ENCODE data around the gene ELP6.

DNA sequence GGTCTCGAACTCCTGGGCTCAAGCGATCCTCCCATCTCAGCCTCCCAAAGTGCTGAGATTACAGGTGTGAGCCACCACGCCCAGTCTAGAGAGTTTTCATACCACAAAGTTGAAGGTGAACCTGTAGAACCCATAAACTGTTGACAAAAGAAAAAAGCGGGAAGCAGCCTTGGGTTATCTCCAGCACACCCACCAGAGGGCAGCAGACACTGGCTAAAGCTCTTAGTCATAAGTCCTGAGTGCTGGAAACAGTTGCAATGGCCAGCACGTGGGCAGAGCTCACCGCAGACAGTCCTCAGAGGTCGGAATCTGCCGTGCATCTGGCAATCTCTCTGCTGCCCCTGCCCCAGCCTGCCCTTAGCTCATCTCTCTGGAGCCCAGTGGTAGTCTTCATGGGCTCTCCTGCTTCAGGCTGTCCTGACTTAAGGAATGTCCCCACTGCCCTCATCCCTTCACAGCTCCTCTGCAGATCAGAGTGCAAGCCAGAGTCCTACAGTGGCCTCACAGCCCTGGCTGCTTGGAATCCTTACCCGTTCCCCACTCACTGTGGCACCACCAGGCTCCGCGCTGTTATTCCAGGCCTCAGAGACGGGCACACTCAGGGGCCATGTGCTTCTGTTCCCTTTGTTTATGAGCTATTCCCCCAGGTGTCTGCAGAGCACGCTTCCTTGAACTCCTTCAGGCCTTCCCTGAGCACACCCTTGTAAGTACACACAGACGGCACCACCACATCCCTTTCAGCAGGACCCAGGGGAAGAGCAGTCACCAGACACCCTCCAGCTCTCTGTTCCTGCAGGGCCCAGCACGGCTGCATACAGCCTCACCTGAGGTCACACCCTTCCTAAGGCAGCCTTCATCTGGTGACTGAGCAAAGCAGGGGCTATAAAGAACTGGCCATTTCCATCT is 8.8 kb upstream of the ELP6 start:
- TF ChIP-seq, protein P1, sequence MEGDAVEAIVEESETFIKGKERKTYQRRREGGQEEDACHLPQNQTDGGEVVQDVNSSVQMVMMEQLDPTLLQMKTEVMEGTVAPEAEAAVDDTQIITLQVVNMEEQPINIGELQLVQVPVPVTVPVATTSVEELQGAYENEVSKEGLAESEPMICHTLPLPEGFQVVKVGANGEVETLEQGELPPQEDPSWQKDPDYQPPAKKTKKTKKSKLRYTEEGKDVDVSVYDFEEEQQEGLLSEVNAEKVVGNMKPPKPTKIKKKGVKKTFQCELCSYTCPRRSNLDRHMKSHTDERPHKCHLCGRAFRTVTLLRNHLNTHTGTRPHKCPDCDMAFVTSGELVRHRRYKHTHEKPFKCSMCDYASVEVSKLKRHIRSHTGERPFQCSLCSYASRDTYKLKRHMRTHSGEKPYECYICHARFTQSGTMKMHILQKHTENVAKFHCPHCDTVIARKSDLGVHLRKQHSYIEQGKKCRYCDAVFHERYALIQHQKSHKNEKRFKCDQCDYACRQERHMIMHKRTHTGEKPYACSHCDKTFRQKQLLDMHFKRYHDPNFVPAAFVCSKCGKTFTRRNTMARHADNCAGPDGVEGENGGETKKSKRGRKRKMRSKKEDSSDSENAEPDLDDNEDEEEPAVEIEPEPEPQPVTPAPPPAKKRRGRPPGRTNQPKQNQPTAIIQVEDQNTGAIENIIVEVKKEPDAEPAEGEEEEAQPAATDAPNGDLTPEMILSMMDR (IDR thresholded peaks at IDR 0.05): peak; percentile 83
- TF ChIP-seq POLR2AphosphoS5 (IDR thresholded peaks at IDR 0.05; ENCODE audit: low read depth, low read length): no peak
- TF ChIP-seq SIN3A (IDR thresholded peaks at IDR 0.05; ENCODE audit: borderline replicate concordance, insufficient read depth, low read depth, low read length): no peak
